HG02759 (cell line): ENCODE results near the gene ADTRP.
A peak's percentile ranks its signal among the peaks of the same experiment; 100 is the strongest.
"Not testable (repeated sequence)": the region's sequence is repeated elsewhere in the genome, so short reads cannot be mapped to it uniquely, and the experiment has no call there.

Experiments
- ATAC-seq: cut with Tn5 transposase; IDR thresholded peaks from one replicate; pipeline ENCODE4 v1.9.1; 2021; ENCODE audit warnings: mild to moderate bottlenecking, moderate library complexity; ENCODE audit not compliant: unreplicated experiment

Gene ADTRP

DNA sequence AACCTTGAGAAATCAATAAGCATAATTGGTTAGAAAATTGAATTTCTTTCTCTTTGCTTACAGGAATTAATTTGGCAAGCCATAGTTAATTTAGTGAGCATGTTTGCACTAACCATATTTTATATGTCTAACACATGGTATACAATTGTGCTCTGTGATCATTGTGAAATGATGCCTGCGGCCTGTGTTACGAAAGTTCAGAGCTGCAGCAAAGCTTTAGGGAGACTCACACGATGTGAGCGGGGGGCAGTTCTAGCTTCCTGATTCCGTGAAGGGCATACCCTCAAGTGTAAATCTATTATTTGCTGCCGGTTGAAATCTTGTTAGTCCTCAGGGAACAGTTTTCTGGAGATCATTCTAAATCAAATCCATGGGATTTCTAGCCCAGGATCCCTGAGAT is 25.5 kb upstream of the ADTRP start:
- no peak for ATAC-seq

GRCh38 chr6:11803591-11803971 is 25.0 kb upstream of the ADTRP start:
- no peak for ATAC-seq

- no peak for ATAC-seq
Observed at GRCh38 chr6:11802886-11803590, 24.4 kb upstream of the ADTRP start.

- ATAC-seq: not testable (repeated sequence)
Observed at GRCh38 chr6:11800531-11800930, 21.9 kb upstream of the ADTRP start.

- no peak for ATAC-seq
Observed at GRCh38 chr6:11798538-11798937, 19.9 kb upstream of the ADTRP start.

DNA sequence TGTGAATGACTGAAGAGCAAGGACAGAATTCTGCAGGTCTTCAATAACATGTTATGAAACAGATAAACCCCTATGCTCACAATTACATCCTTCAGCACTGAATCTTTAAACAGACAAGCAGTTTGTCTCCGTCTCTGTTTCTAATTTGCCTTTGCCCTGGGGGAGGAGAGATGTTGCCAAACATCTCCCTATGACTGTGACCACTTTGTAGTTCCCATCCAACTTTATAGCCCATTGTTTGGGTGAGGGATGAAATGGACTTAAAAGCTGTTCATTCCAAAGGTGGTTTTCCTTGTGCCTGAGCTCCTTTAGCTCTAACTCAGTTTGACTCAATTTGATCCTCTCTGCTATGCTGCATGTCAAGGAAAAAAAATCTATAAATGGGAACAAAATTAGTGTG is 19.5 kb upstream of the ADTRP start:
- no peak for ATAC-seq

DNA sequence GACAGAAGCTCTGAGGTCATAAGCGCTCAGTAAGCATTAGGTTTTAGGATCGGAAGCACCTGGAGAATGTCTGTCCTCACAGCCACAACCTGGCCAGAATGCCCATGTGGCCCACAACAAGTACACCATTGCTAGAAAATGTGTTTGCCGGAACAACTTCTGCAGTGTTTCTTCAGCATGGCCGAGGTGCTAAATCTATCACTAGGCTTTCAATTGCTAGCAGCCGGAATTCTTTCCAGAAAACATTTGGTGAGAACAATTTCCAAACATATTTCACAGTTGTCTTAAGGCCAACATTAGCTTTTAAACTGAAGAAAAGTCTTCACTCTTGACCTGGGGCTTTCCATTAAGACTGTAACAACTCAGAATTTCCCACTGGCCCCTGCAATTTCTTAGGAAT is 18.2 kb upstream of the ADTRP start:
- no peak for ATAC-seq

DNA sequence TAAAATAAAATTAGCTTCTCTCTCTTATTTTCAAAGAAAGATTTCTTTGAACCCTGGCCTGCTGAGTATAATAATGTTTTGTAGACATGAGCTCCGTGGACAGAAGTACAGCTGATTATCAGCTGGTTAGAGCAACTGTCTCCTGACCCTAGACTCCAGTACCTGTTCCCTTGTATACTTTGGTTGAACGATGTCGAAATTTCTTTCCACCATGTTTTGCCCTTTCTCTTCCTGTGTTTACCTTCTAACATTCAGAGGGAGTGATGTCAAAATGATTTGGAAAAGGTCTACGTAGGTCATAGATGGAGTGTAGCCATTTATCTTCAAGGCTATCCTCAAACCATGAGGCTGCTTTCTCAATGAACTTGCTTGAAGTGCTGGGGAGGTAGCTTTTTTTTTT is 16.8 kb upstream of the ADTRP start:
- no peak for ATAC-seq

DNA sequence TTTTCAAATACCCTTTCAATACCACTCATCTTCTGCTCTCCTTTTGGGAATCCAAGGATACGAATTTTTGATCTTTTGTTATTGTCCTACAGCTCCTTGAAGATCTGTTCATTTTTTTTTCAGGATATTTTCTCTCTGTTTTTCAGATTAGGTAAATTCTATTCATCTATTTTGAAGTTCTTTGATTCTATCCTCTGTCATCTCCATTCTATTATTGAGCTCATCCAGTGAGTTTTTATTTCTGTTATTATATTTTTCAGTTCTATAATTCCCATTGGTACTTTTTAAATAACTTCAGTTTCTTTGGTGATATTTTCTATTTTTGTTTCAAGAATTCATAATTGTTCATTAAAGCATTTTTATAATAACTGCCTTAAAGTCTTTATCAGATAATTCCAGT is 14.7 kb upstream of the ADTRP start:
- no peak for ATAC-seq

DNA sequence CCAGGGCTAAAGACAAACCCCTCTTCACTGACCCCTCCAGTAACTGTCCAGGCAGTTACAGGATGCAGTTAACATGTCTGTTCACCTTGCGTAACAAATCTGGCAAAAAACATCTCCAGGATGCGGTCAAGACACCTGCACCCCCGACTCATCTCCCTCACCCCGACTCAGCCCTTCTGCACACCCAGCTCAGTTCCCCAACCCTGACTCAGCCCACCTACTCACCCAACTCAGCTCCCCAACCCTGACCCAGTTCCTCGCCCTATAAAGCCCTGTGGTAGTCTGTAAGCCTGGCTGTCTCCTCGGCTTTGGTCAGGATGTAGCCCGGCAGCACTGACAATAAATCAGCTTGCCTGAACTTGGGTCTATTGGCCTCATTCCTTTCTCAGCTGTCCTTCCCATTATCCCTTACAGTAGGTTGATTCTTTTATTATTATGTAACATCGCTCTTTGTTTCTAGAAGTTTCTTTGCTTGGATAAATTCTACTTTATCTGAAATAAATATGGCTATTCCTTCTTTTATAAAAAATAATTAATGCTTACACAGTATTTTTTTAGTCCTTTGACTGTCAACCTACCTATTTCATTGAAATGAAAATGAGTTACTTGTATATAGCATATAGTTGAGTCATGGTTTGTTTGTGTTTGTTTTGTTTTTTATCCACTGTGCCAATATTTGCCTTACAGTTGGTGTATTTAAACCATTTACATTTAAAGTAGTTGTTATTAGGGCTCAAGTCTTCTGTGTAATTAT is 12.9 kb upstream of the ADTRP start:
- no peak for ATAC-seq

- ATAC-seq: no peak
Observed at GRCh38 chr6:11789744-11790143, 11.1 kb upstream of the ADTRP start.

DNA sequence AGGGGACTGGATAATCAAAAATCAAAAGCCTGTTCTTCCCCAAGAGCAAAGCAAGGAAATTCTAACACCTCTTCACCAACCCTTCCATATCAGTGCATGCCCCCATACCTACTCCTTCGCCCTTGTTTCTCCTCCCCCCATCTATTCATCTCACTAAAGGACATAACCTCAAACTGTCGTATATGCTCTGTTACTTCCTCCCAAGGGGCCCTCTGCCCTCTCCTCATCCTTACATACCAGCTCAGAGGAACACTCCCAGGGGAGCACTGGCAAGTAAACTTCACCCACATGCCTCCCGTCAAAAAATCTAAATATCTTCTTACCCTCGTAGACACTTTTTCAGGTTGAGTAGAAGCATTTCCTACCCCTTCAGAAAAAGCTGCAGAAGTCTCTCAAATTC is 9.4 kb upstream of the ADTRP start:
- ATAC-seq: no peak

DNA sequence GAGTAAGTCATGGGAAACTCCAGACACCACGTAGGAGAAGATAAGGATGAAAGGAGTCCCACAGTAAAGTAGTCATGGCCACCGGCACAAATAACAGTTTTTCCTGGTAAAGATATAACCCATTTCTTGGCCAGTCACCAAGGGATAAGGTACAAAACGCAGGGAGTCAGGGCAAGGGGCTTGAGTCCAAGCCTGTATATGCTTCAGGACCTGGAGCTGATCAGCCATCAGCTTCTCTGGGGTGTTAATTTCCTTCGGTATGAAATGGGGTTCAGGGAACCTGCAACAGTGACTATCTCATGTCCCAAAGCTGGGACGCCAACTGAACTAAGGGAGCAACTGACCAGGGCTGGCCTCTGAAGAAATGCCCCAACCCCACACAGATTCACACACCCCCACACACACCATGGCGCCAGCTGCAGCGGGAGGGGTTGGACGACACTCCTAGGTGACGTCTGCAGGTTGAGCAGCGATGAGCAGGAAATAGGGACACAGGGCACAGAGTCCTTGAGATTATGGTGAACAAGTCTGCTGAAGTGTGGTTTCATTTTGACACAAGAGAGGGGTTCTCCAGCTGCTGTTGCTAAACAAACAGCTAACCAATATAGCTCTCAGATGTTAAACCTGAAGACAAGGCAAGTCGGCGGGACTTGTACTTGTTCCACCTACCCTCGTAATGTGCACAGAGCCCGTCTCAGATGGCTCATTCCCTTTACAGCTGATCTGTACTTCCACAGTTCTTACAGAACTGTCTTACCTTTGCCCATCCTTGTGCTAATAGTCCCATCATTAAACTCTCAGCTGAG is 7.4 kb upstream of the ADTRP start:
- peak; percentile 94 for ATAC-seq

DNA sequence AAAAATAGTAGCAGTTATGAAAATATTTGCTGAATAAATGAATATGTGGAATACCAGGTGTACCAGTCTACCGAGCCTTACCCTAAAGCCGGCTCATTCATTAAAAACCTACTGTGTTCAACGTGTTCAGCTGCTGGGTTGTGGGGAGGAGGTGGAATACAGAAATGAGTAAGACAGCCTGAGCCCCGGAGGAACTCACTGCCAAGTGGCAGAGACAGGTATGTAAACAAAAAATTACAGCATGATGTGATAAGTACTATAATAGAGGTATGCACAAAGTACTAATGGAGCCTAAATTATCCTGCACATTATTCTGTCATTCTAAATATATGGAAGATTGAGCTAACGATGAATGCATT is 6.8 kb upstream of the ADTRP start:
- ATAC-seq: peak; percentile 53

DNA sequence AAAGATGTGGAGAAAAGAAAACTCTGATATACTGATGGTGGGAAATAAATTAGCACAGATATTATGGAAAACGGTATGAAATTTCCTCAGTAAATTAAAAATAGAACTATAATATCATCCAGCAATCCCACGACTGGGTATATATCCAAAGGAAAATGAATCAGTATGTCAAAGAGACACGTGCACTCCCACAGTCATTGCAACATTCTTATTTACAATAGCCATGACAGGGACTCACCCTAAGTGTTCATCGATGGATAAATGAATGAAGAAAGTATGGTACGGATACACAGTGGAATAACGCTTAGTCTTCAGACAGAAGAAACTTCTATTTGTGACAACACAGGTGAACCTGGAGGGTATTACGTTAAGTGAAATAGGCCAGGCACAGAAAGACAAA is 5.7 kb upstream of the ADTRP start:
- no peak for ATAC-seq

DNA sequence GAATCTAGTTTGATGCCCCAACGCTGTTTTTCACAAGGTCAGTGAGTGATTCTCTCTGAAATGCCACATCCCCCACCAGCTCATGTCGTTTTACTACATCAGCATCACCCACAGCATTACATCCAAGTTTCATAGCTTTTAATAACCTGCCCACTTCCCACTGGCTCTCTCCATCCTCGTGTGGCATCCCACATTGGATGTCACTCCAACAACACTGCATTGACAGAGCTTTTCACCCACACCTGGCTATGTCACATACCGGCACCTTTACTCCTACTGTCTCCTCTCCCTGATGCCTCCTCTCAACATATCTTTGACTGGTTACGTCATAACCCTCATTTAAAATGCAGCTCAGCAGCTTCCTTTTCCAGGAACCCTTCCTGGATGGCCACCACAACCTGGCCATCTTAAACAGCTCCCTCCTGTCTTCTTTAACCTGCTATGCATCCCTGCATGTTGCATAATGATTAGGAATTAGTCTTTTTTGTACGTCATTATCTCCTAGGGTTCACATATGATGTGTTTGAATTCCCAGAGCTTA is 5.0 kb upstream of the ADTRP start:
- ATAC-seq: no peak

DNA sequence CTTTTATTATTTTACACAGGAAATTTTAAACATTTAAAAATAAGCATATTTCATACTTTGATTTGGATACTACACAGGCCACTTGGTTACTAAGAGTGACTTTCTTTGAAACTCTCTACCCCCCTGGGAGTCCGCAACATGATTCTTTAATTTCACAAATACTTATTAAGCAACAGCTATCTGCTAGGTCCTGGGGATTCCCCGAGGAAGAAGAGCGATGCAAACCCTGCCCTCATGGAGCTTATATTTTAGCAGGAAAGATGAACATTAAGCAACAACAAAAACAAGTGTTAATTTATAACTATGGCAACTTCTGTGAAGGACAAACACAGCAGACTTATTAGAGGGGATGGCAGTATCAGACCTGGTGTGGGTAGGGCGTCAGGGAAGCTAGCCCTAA is 3.9 kb upstream of the ADTRP start:
- ATAC-seq: no peak

DNA sequence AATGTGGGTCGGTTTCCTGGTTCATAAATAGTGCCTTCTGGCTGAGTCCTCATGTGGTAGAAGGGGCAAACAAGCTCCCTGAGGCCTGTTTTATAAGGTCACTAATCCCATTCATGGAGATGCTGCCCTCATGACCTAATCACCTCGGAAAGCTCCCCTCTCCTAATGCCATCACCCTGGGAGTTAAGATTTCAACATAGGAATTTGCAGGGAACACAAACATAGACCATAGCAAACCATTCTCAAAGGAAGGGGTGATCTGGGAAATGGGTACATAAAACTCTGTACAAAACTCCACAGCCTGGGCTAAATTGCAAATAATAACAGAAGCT is 1.5 kb upstream of the ADTRP start:
- ATAC-seq: no peak

GRCh38 chr6:11779329-11780096 is 910 bp upstream of the ADTRP start:
- ATAC-seq: no peak

DNA sequence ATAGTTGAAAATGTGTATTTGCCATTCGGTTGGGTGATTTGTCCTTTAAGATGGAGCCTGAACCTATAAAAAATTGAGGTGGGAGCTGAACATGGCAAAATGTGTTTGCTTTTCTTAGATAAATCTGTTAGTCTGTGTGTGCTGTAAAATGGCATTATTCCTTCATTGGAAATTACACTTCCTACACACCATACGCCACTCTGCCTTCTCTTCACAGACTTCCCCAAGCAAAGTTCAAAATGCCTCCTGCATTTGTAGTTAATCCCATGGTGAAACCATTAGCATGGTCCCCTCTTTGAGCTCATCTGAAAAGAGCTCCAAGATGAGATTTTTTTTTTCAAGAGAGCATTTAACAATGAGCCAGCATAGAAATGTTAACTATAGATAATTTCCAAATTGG is 567 bp downstream of the ADTRP start:
- no peak for ATAC-seq

GRCh38 chr6:11775791-11776409 is 2.7 kb downstream of the ADTRP start:
- ATAC-seq: no peak
